H1 (cell line): ENCODE results near the gene GNAT2. TPM values are rescaled to one million over a fixed set of nuclear protein-coding genes. Genes with fewer than 3 reads are reported as not detected.

Experiments used
- CTCF ChIA-PET: fragments of 300-600 bp; sonication (Branson Sonifier 250); formaldehyde crosslinking; loops from one replicate; lab custom pipeline; 2021; ENCODE audit not compliant: partially characterized antibody; lab: Charles Lee
- POLR2A ChIA-PET: fragments of 300-600 bp; sonication (Branson Sonifier 250); formaldehyde crosslinking; loops from one replicate; lab custom pipeline; 2021; ENCODE audit warnings: inconsistent platforms; ENCODE audit not compliant: partially characterized antibody; lab: Charles Lee
- DNase-seq, 2 experiments: peaks; one replicate each; pipeline versions ENCODE4 v3.0.0 to v3.0.0-alpha.2; 2010 to 2022; ENCODE audit warnings: low spot score in 2 of 2, low read depth in 1 of 2, mixed read lengths in 1 of 2
- FAIRE-seq: peaks from 2 replicates; lab custom pipeline; 2011; peaks lifted over from hg19 to GRCh38; lab: Jason Lieb, UNC
- H2AFZ ChIP-seq: 2 replicates; pipeline ENCODE4 v1.8.1; 2012; ENCODE audit warnings: low read length, inconsistent platforms
- H2AK5ac ChIP-seq: 2 replicates; pipeline ENCODE4 v1.6.1; 2013; ENCODE audit warnings: low read depth, low read length
- H2BK120ac ChIP-seq: replicated peaks from 2 replicates; pipeline ENCODE3; 2013; ENCODE audit warnings: low read depth, low read length, inconsistent platforms
- H2BK12ac ChIP-seq: 2 replicates; pipeline ENCODE4 v1.6.1; 2013; ENCODE audit warnings: low read depth, low read length
- H2BK15ac ChIP-seq: 2 replicates; pipeline ENCODE4 v1.6.1; 2013; ENCODE audit warnings: low read length
- H2BK20ac ChIP-seq: 2 replicates; pipeline ENCODE4 v1.6.1; 2013; ENCODE audit warnings: low read length
- H2BK5ac ChIP-seq: 2 replicates; pipeline ENCODE4 v1.6.1; 2013; ENCODE audit warnings: low read depth, low read length
- H3K14ac ChIP-seq: 2 replicates; pipeline ENCODE4 v1.6.1; 2013; ENCODE audit warnings: inconsistent platforms; ENCODE audit not compliant: insufficient read length
- H3K18ac ChIP-seq: 2 replicates; pipeline ENCODE4 v1.6.1; 2013; ENCODE audit warnings: low read length; ENCODE audit errors: extremely low read depth
- H3K23ac ChIP-seq: 2 replicates; pipeline ENCODE4 v1.6.1; 2013; ENCODE audit warnings: inconsistent platforms; ENCODE audit not compliant: insufficient read length
- H3K23me2 ChIP-seq: 2 replicates; pipeline ENCODE4 v1.6.1; 2013; ENCODE audit warnings: low read depth, low read length
- H3K27ac ChIP-seq: 2 replicates; pipeline ENCODE4 v1.6.1; 2011; ENCODE audit warnings: low read depth, low read length, inconsistent platforms
- H3K27me3 ChIP-seq, 4 experiments: replicated peaks in 1 of 4; 1 replicate in 1 of 4; 2 replicates in 3 of 4; pipeline versions ENCODE4 v1.6.1 to v1.8.1; 2011 to 2013; ENCODE audit warnings: low read length in 3 of 4, mild to moderate bottlenecking in 3 of 4, inconsistent platforms in 2 of 4, mixed read lengths in 2 of 4, moderate library complexity in 1 of 4; ENCODE audit not compliant: control insufficient read depth in 3 of 4, insufficient read depth in 3 of 4; ENCODE audit errors: extremely low read depth in 1 of 4
- H3K36me3 ChIP-seq, 4 experiments: 2 replicates each; pipeline versions ENCODE4 v1.6.1 to v1.8.1; 2011 to 2013; ENCODE audit warnings: mild to moderate bottlenecking in 4 of 4, low read length in 3 of 4, moderate library complexity in 2 of 4, control low read depth in 1 of 4, inconsistent platforms in 1 of 4; ENCODE audit not compliant: insufficient read depth in 4 of 4, control insufficient read depth in 2 of 4
- H3K4ac ChIP-seq: replicated peaks from 2 replicates; pipeline ENCODE3; 2013; ENCODE audit warnings: low read length, low read depth, mixed read lengths, inconsistent platforms; ENCODE audit not compliant: insufficient read length
- H3K4me1 ChIP-seq, 4 experiments: replicated peaks in 1 of 4; 1 replicate in 1 of 4; 2 replicates in 3 of 4; pipeline versions ENCODE4 v1.6.1 to v1.8.1; 2011 to 2013; ENCODE audit warnings: low read length in 3 of 4, inconsistent platforms in 2 of 4, mixed read lengths in 1 of 4; ENCODE audit not compliant: insufficient read depth in 4 of 4, control insufficient read depth in 3 of 4
- H3K4me2 ChIP-seq, 2 experiments: 2 replicates each; pipeline versions ENCODE4 v1.6.1 to v1.8.1; 2011 to 2013; ENCODE audit warnings: low read depth in 2 of 2, low read length in 2 of 2, control low read depth in 1 of 2, inconsistent platforms in 1 of 2, mild to moderate bottlenecking in 1 of 2; ENCODE audit not compliant: insufficient read depth in 1 of 2
- H3K4me3 ChIP-seq, 4 experiments: fragments of 200-600, 300-600 bp in 1 of 4; sonication (generic), shearing (Covaris generic), sonication (Bioruptor Twin) in 1 of 4; 2 replicates each; pipeline versions ENCODE4 v1.5.1 to v1.8.1; 2011 to 2016; ENCODE audit warnings: low read length in 4 of 4, low read depth in 3 of 4, control low read depth in 2 of 4, inconsistent platforms in 2 of 4, mild to moderate bottlenecking in 2 of 4, mixed read lengths in 1 of 4, moderate library complexity in 1 of 4; ENCODE audit not compliant: insufficient read depth in 2 of 4; ENCODE audit errors: extremely low read depth in 1 of 4
- H3K56ac ChIP-seq: replicated peaks from 2 replicates; pipeline ENCODE3; 2013; ENCODE audit warnings: low read depth, mild to moderate bottlenecking, mixed read lengths, low read length, inconsistent platforms; ENCODE audit not compliant: insufficient read length
- H3K79me1 ChIP-seq: 2 replicates; pipeline ENCODE4 v1.6.1; 2013; ENCODE audit warnings: low read depth, low read length, control low read depth
- H3K79me2 ChIP-seq, 2 experiments: 2 replicates each; pipeline versions ENCODE4 v1.6.1 to v1.8.1; 2012 to 2013; ENCODE audit warnings: low read length in 2 of 2, mild to moderate bottlenecking in 2 of 2, inconsistent platforms in 1 of 2; ENCODE audit not compliant: insufficient read depth in 2 of 2, control insufficient read depth in 1 of 2
- H3K9ac ChIP-seq, 4 experiments: replicated peaks in 1 of 4; 1 replicate in 1 of 4; 2 replicates in 3 of 4; pipeline versions ENCODE4 v1.6.1 to v1.8.1; 2011 to 2013; ENCODE audit warnings: low read depth in 3 of 4, low read length in 3 of 4, control low read depth in 2 of 4, mild to moderate bottlenecking in 2 of 4, moderate library complexity in 2 of 4, inconsistent platforms in 1 of 4; ENCODE audit errors: extremely low read depth in 1 of 4
- H3K9me3 ChIP-seq, 2 experiments: 2 replicates each; pipeline versions ENCODE4 v1.6.1 to v1.8.1; 2012 to 2013; ENCODE audit warnings: mild to moderate bottlenecking in 2 of 2, moderate library complexity in 2 of 2, control low read depth in 1 of 2, inconsistent platforms in 1 of 2, low read depth in 1 of 2, low read length in 1 of 2, mixed read lengths in 1 of 2; ENCODE audit not compliant: insufficient read depth in 2 of 2
- H4K20me1 ChIP-seq, 2 experiments: replicated peaks in 1 of 2; 2 replicates each; pipeline versions ENCODE3 to v1.8.1; 2011 to 2013; ENCODE audit warnings: inconsistent platforms in 2 of 2, low read length in 2 of 2, mild to moderate bottlenecking in 1 of 2; ENCODE audit not compliant: insufficient read depth in 2 of 2, control insufficient read depth in 1 of 2
- H4K5ac ChIP-seq: 2 replicates; pipeline ENCODE4 v1.6.1; 2013; ENCODE audit warnings: low read length, low read depth, mixed read lengths, inconsistent platforms; ENCODE audit not compliant: insufficient read length
- H4K8ac ChIP-seq: 2 replicates; pipeline ENCODE4 v1.8.0; 2013; ENCODE audit warnings: mild to moderate bottlenecking, moderate library complexity, low read length, inconsistent platforms; ENCODE audit not compliant: insufficient read depth; ENCODE audit errors: extremely low read depth
- H4K91ac ChIP-seq: replicated peaks from 2 replicates; pipeline ENCODE3; 2013; ENCODE audit warnings: low read length, mixed read lengths, inconsistent platforms; ENCODE audit not compliant: insufficient read length
- BRCA1 ChIP-seq: IDR thresholded peaks from 2 replicates; pipeline ENCODE4 v1.6.1; 2012; ENCODE audit warnings: low read depth, low read length, improper control_type of control experiment
- E2F6 ChIP-seq: IDR thresholded peaks from 2 replicates; pipeline ENCODE4 v1.6.1; 2012; ENCODE audit warnings: inconsistent platforms
- SUZ12 ChIP-seq: fragments of 200-600 bp; sonication (generic); IDR thresholded peaks from 2 replicates; pipeline ENCODE4 v1.6.1; 2012; ENCODE audit warnings: mild to moderate bottlenecking, inconsistent platforms, low read length, moderate library complexity, mixed read lengths
- WGBS, 2 experiments: shearing (Covaris generic) in 1 of 2; methylation state at CpG; one replicate each; pipeline versions ENCODE4 v1.1.6 to v1.1.7; 2013 to 2015; ENCODE audit warnings: low lambda C conversion rate in 2 of 2, mixed read lengths in 2 of 2, inconsistent platforms in 1 of 2, low coverage in 1 of 2, missing lambda C conversion rate in 1 of 2; ENCODE audit not compliant: insufficient replicate concordance in 2 of 2, insufficient coverage in 1 of 2, insufficient read length in 1 of 2; ENCODE audit errors: extremely low coverage in 1 of 2, missing lambda C conversion rate in 1 of 2; 5-methylcytosine and 5-hydroxymethylcytosine counted together
- polyA plus RNA-seq, 7 experiments: library from polyadenylated mRNA; depleted of rRNA in 3 of 7; stranded (reverse) in 5 of 7; unstranded in 2 of 7; fragments of >200 nt in 5 of 7; fragments of 200-250 nt in 2 of 7; gene quantifications; 1 replicate in 5 of 7; 2 replicates in 1 of 7; 4 replicates in 1 of 7; pipeline versions ENCODE4 v1.2.1 to v1.2.3, GENCODE V29; 2011 to 2013; ENCODE audit warnings: missing spikeins in 2 of 7, mixed read lengths in 2 of 7
- total RNA-seq: library from RNA; stranded (reverse); fragmentation: NEBNext Ultra II Directional; extraction: Animal tissue kit (Norgen Biotek cat#: 25700); gene quantifications from 2 replicates; pipeline ENCODE4 v1.2.1, GENCODE V29; 2021

Gene GNAT2
- total and polyA plus RNA-seq, 2 of the 8 experiments (the other 6 are each of a cell fraction or from before 2014, with no cell fraction given), result 0.05 TPM; not detected in 1

GRCh38 chr1:109631513-109632505 lies 12.4 kb upstream of the GNAT2 start:
- H2BK20ac ChIP-seq, result no peak overlapping the region
- TF ChIP-seq E2F6 (no peak), BRCA1 (no peak), SUZ12 (no peak)
- CTCF ChIA-PET, result interaction anchor here (0.8 to 10.4 kb wide), 13 partner anchors 8 to 145 kb away, joined by 3 to 73 read pairs (median 3); partner anchors contain the start of genes AMPD2, EPS8L3, GNAT2 and GSTM1
- POLR2A ChIA-PET, result interaction anchor here (0.7 to 1.6 kb wide), 3 partner anchors 12 to 83 kb away, joined by 3 to 5 read pairs (median 3); partner anchors contain the start of genes AMPD2, GNAI3 and GNAT2
- H3K4me2 ChIP-seq, result no peak overlapping the region
- H2AFZ ChIP-seq, result no peak overlapping the region
- FAIRE-seq, result no peak
- no peak overlapping the region for H3K14ac ChIP-seq
- H3K27ac ChIP-seq, result no peak overlapping the region
- no peak overlapping the region for H3K18ac ChIP-seq
- 89% methylated on average over 14 of the region's 16 CpGs; no CpG with 5 or more reads in 1 of the 2 experiments for WGBS, 2 experiments
- H2BK120ac ChIP-seq, result no peak overlapping the region
- H4K91ac ChIP-seq, result no peak overlapping the region
- H3K23me2 ChIP-seq, result no peaks in the 10 kb centered on the region
- H4K20me1 ChIP-seq, result peaks cover 0 to 15% of the 10 kb centered on the region in 2 experiments
- no peak overlapping the region for H3K23ac ChIP-seq
- no peaks in the 10 kb centered on the region for H3K9me3 ChIP-seq
- H3K9ac ChIP-seq, result no peak overlapping the region
- no peak overlapping the region for H2BK15ac ChIP-seq
- no peak overlapping the region for H3K4ac ChIP-seq
- H3K27me3 ChIP-seq, result no peaks in the 10 kb centered on the region
- H3K79me1 ChIP-seq, result no peaks in the 10 kb centered on the region
- H2AK5ac ChIP-seq, result no peak overlapping the region
- no peak overlapping the region for H2BK5ac ChIP-seq
- H4K8ac ChIP-seq, result no peak overlapping the region
- no peak overlapping the region for H3K56ac ChIP-seq
- peaks cover 17 to 26% (median 23%) of the 10 kb centered on the region in 4 experiments for H3K36me3 ChIP-seq
- no peak overlapping the region for H2BK12ac ChIP-seq
- H3K4me1 ChIP-seq, result peaks cover 5 to 8% (median 7%) of the 10 kb centered on the region in 4 experiments; a peak in 6 of 7 replicates
- H4K5ac ChIP-seq, result no peak overlapping the region
- H3K79me2 ChIP-seq, result no peaks in the 10 kb centered on the region
- peak in 1 of 2 experiments; percentile 17 for DNase-seq
- H3K4me3 ChIP-seq, result no peak overlapping the region
